PC-9 (cell line): ENCODE data around the gene PCDHGA4. TPM values are rescaled to one million over a fixed set of nuclear protein-coding genes. Genes with fewer than 3 reads are reported as not detected.
"Not testable (repeated sequence)": the region's sequence is repeated elsewhere in the genome, so short reads cannot be mapped to it uniquely, and the experiment has no call there.

Experiments used
- Bru-seq: library from RNA; stranded (reverse); fragments of 400-500 nt; gene quantifications from one replicate; lab custom pipeline; 2021; lab: Mats Ljungman, UMichigan
- BruChase-seq, 2 experiments: library from RNA; stranded (reverse); fragments of 400-500 nt; gene quantifications; one replicate each; lab custom pipeline; 2021; lab: Mats Ljungman, UMichigan
- BruUV-seq: library from RNA; stranded (reverse); fragments of 400-500 nt; replicated peaks from 2 replicates; lab custom pipeline; 2021; lab: Mats Ljungman, UMichigan
- CTCF ChIA-PET: fragments of 300-600 bp; sonication (Branson Sonifier 250); formaldehyde crosslinking; loops from one replicate; lab custom pipeline; 2022; ENCODE audit warnings: antibody characterized with exemption; lab: Charles Lee
- POLR2A ChIA-PET: fragments of 300-600 bp; sonication (Branson Sonifier 250); formaldehyde crosslinking; loops from one replicate; lab custom pipeline; 2022; ENCODE audit warnings: antibody characterized with exemption; ENCODE audit not compliant: unreplicated experiment; lab: Charles Lee
- DNase-seq, 2 experiments: peaks; one replicate each; pipeline versions ENCODE4 v3.0.0 to v3.0.0-alpha.2; 2015 to 2022; ENCODE audit warnings: mixed read lengths in 1 of 2
- H2AFZ ChIP-seq: fragments of 200-600 bp; sonication (generic); 2 replicates; pipeline ENCODE4 v1.8.1; 2017; ENCODE audit warnings: antibody characterized with exemption
- H3F3A ChIP-seq: fragments of 200-600 bp; sonication (generic); 2 replicates; pipeline ENCODE4 v1.8.1; 2017; ENCODE audit warnings: antibody characterized with exemption, mild to moderate bottlenecking, low read depth; ENCODE audit not compliant: insufficient read depth
- H3K27ac ChIP-seq: fragments of 200-600 bp; sonication (generic); 2 replicates; pipeline ENCODE4 v1.6.1; 2016; ENCODE audit warnings: mixed run types
- H3K27me3 ChIP-seq: fragments of 200-600 bp; sonication (generic); 2 replicates; pipeline ENCODE4 v1.6.1; 2016; ENCODE audit warnings: low read depth, mixed run types; ENCODE audit not compliant: insufficient read depth
- H3K36me3 ChIP-seq: fragments of 200-600 bp; sonication (generic); 2 replicates; pipeline ENCODE4 v1.6.1; 2016; ENCODE audit warnings: low read depth, mixed run types
- H3K4me1 ChIP-seq: fragments of 200-600 bp; sonication (generic); replicated peaks from 2 replicates; pipeline ENCODE4 v1.6.1; 2016; ENCODE audit warnings: mixed run types; ENCODE audit not compliant: insufficient read depth
- H3K4me2 ChIP-seq: fragments of 200-600 bp; sonication (generic); 2 replicates; pipeline ENCODE4 v1.6.1; 2017; ENCODE audit warnings: mixed run types
- H3K4me3 ChIP-seq: fragments of 200-600 bp; sonication (generic); 2 replicates; pipeline ENCODE4 v1.6.1; 2016; ENCODE audit warnings: mixed run types
- H3K79me2 ChIP-seq: fragments of 200-600 bp; sonication (generic); 2 replicates; pipeline ENCODE4 v1.6.1; 2017; ENCODE audit warnings: low read depth, mixed run types
- H3K9me2 ChIP-seq: fragments of 200-600 bp; sonication (generic); 2 replicates; pipeline ENCODE4 v1.8.1; 2017; ENCODE audit warnings: mild to moderate bottlenecking; ENCODE audit not compliant: insufficient read depth
- H3K9me3 ChIP-seq: fragments of 200-600 bp; sonication (generic); 2 replicates; pipeline ENCODE4 v1.8.1; 2016; ENCODE audit warnings: low read depth; ENCODE audit not compliant: insufficient read depth
- H4K20me1 ChIP-seq: fragments of 200-600 bp; sonication (generic); 2 replicates; pipeline ENCODE4 v1.8.1; 2017; ENCODE audit not compliant: insufficient read depth
- EZH2 ChIP-seq: fragments of 200-600 bp; sonication (generic); IDR thresholded peaks from 2 replicates; pipeline ENCODE4 v1.8.0; 2017; ENCODE audit warnings: antibody characterized with exemption, low read depth
- intact Hi-C: fragments of 100-400 bp; cut with micrococcal nuclease; formaldehyde crosslinking; loops from one replicate; pipeline ENCODE4 v1.10.0; 2022; ENCODE audit not compliant: unreplicated experiment
- long read RNA-seq: library from polyadenylated mRNA; stranded (forward); transcript quantifications from one replicate; pipeline ENCODE4 v2.0.0, GENCODE V29; 2022
- total RNA-seq: library from RNA; stranded (reverse); gene quantifications from 2 replicates; pipeline ENCODE4 v1.2.3, GENCODE V29; 2021
- TF ChIP-seq, protein P1 (sequence below): fragments of 200-600 bp; sonication (generic); conservative IDR thresholded peaks from 2 replicates; pipeline ENCODE4 v1.6.1; 2017; ENCODE audit warnings: mixed run types, antibody characterized with exemption, mild to moderate bottlenecking, moderate library complexity

The PCDHGA4 gene
- total RNA-seq (not detected in 2 replicates), Bru-seq, nascent RNA (not detected), BruChase-seq, experiment 1, labeled RNA remaining after a 2-hour chase (percentile 13 among the genes with signal in this experiment), BruChase-seq, experiment 2, labeled RNA remaining after a 6-hour chase (percentile 24 among the genes with signal in this experiment)
- long read RNA-seq = 0 reads

DNA sequence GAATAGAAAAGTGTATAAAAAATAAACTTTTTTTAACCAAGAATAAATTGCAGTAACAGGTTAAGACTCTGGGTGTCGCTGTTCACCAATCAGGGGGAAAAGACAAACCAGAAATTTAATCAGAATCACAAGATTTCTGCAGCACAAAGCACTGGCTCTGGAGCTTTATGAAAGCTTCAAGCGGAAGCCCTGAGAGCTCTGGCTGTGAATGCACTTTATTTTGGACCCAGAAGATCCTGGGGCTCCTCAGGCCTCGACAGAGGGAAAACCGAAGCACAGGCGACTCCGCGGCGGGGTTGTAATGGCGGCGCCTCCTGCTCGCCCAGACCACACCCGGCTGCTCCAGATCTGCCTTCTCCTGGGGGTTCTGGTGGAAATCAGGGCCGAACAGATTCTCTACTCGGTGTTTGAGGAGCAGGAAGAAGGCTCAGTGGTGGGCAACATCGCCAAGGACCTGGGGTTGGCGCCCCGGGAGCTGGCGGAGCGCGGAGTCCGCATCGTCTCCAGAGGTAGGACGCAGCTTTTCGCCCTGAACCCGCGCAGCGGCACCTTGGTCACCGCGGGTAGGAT lies at the start of gene PCDHGA4:
Gene PCDHGA4, plus strand, starts transcription at position 122 of the 570 bp plus-strand sequence. Its CDS starts 87 bp downstream, at position 209.
- H3K79me2 ChIP-seq = no peaks in the 10 kb centered on the region
- no peaks in the 10 kb centered on the region for H3F3A ChIP-seq
- CTCF ChIA-PET = no interaction called here
- no peaks in the 10 kb centered on the region for H3K27me3 ChIP-seq
- no peaks in the 10 kb centered on the region for H3K9me3 ChIP-seq
- BruUV-seq = no TSS peak
- intact Hi-C loops = loop anchor here (5.0 kb wide), 1 partner anchor 207 kb away; no protein-coding TSS in a partner anchor
- H3K4me3 ChIP-seq = no peak within 1 kb of the TSS
- H2AFZ ChIP-seq = no peak within 1 kb of the TSS
- H3K36me3 ChIP-seq = no peaks in the 10 kb centered on the region
- no peaks in the 10 kb centered on the region for H3K9me2 ChIP-seq
- POLR2A ChIA-PET = no interaction called here
- no peaks in the 10 kb centered on the region for H3K4me1 ChIP-seq
- H3K27ac ChIP-seq = no peak within 1 kb of the TSS
- no peak for DNase-seq
- no peaks in the 10 kb centered on the region for H4K20me1 ChIP-seq
- TF ChIP-seq, protein P1, sequence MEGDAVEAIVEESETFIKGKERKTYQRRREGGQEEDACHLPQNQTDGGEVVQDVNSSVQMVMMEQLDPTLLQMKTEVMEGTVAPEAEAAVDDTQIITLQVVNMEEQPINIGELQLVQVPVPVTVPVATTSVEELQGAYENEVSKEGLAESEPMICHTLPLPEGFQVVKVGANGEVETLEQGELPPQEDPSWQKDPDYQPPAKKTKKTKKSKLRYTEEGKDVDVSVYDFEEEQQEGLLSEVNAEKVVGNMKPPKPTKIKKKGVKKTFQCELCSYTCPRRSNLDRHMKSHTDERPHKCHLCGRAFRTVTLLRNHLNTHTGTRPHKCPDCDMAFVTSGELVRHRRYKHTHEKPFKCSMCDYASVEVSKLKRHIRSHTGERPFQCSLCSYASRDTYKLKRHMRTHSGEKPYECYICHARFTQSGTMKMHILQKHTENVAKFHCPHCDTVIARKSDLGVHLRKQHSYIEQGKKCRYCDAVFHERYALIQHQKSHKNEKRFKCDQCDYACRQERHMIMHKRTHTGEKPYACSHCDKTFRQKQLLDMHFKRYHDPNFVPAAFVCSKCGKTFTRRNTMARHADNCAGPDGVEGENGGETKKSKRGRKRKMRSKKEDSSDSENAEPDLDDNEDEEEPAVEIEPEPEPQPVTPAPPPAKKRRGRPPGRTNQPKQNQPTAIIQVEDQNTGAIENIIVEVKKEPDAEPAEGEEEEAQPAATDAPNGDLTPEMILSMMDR = peak; percentile 60
- TF ChIP-seq EZH2 = no peak
- H3K4me2 ChIP-seq = no peak within 1 kb of the TSS

DNA sequence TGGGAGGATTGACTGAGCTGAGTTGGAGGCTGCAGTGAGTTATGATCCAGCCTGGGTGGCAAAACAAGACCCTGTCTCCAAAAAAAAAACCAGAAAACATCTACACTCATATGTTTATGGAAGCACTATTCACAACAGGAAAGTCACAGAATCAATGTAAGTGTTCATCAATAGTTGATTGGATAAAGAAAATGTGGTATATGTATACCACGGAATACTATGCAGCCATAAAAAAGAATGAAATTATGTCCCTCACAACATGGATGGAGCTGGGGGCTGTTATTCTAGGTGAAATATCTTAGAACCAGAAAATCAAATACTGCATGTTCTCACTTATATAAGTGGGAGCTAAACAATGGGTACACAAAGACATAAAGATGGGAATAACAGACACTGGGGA lies 48.2 kb upstream of the PCDHGA4 start:
- ChIA-PET CTCF (no interaction called here), POLR2A (no interaction called here)
- Histone ChIP-seq H3K4me3 (no peak overlapping the region), H3K4me2 (no peak overlapping the region), H3F3A (no peaks in the 10 kb centered on the region), H3K27ac (no peak overlapping the region), H4K20me1 (no peaks in the 10 kb centered on the region), H2AFZ (no peak overlapping the region), H3K27me3 (no peaks in the 10 kb centered on the region), H3K4me1 (no peaks in the 10 kb centered on the region), H3K9me2 (no peaks in the 10 kb centered on the region), H3K79me2 (no peaks in the 10 kb centered on the region), H3K36me3 (no peaks in the 10 kb centered on the region), H3K9me3 (peaks cover 4% of the 10 kb centered on the region; the same call in 1 of the 2 replicates)
- intact Hi-C loops = no loop called here
- TF ChIP-seq EZH2 = no peak
- TF ChIP-seq, protein P1 = no peak
- no peak for DNase-seq
- no TSS peak for BruUV-seq

DNA sequence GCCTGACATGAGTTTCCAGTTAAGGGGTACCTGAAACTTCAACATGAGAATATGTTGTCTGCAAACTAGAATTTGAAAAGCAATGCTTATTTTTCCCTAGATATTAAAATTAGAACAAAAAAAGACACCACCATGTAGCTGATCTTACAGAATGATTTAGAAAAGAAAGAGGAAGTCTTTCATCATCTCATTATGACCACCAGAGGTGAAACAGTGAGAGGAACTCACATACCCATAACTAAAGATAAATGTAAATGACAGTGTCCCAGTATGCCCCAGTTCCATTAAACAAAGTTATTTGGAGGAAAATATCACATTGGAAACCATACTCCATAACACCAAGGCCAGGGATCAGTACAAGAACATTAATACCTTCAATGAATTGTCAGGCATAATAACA lies 41.1 kb upstream of the PCDHGA4 start:
- Histone ChIP-seq H3K4me1 (no peaks in the 10 kb centered on the region), H3K4me3 (no peak overlapping the region), H2AFZ (no peak overlapping the region), H3F3A (peaks cover 19% of the 10 kb centered on the region; the same call in 1 of the 2 replicates), H3K9me2 (no peaks in the 10 kb centered on the region), H3K4me2 (no peak overlapping the region), H3K9me3 (peaks cover 32% of the 10 kb centered on the region), H3K36me3 (peaks cover 11% of the 10 kb centered on the region), H3K79me2 (peaks cover 11% of the 10 kb centered on the region), H3K27me3 (no peaks in the 10 kb centered on the region), H3K27ac (no peak overlapping the region), H4K20me1 (no peaks in the 10 kb centered on the region)
- ChIA-PET CTCF (no interaction called here), POLR2A (no interaction called here)
- DNase-seq = no peak
- intact Hi-C loops = no loop called here
- no peak for TF ChIP-seq EZH2
- BruUV-seq = no TSS peak

DNA sequence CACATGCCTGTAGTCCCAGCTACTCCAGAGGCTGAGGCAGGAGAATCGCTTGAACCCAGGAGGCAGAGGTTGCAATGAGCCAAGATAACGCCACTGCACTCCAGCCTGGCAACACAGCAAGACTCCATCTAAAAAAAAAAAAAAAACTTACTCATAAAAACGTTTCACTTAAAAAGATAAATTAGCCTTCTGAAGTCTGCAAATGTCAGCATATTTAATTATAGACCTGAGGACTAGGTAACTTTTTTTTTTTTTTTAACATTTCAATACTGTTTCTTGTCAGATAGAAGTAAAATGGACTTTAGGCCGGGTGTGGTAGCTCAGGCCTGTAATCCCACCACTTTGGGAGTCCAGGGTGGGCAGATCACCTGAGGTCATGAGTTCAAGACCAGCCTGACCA lies 37.9 kb upstream of the PCDHGA4 start:
- CTCF ChIA-PET, H3K27me3 ChIP-seq, H3K4me2 ChIP-seq, DNase-seq, H2AFZ ChIP-seq, H3K4me3 ChIP-seq, H3K9me2 ChIP-seq, H3K4me1 ChIP-seq, POLR2A ChIA-PET, intact Hi-C loops, BruUV-seq, H4K20me1 ChIP-seq, H3K27ac ChIP-seq: not testable (repeated sequence)
- H3K9me3 ChIP-seq = peaks cover 54% of the 10 kb centered on the region
- peaks cover 45% of the 10 kb centered on the region for H3F3A ChIP-seq
- peaks cover 25% of the 10 kb centered on the region for H3K79me2 ChIP-seq
- peaks cover 29% of the 10 kb centered on the region for H3K36me3 ChIP-seq
